RWPE1 (cell line): ENCODE data around the gene FGF21.

Experiments
- CTCF ChIA-PET: fragments of 350-600 bp; sonication (Branson Sonifier 250); formaldehyde crosslinking; extraction: SDS; loops from one replicate; lab custom pipeline; 2021; lab: Yijun Ruan, JAX
- POLR2A ChIA-PET: fragments of 400-600 bp; formaldehyde crosslinking; extraction: SDS; loops from one replicate; lab custom pipeline; 2020; ENCODE audit warnings: antibody characterized with exemption; ENCODE audit not compliant: low non-redundant PET; lab: Yijun Ruan, JAX
- DNase-seq: peaks from one replicate; pipeline ENCODE4 v3.0.0; 2012; ENCODE audit warnings: low spot score
- H3K27ac ChIP-seq: fragments of 450-650 bp; 2 replicates; pipeline ENCODE4 v1.5.1; 2017
- CTCF ChIP-seq: fragments of 450-650 bp; conservative IDR thresholded peaks from 2 replicates; pipeline ENCODE4 v1.5.1; 2017; ENCODE audit warnings: low read depth, mild to moderate bottlenecking

Gene FGF21

GRCh38 chr19:48738557-48739403 is 16.5 kb upstream of the FGF21 start:
- ChIA-PET CTCF (interaction anchor here (0.5 to 1.7 kb wide), 14 partner anchors 18 to 808 kb away, joined by 3 to 8 read pairs (median 3); partner anchors contain the start of genes CA11 and HSD17B14), POLR2A (interaction anchor here (1.4 kb wide), 1 partner anchor 25 kb away, joined by 3 read pairs; no protein-coding TSS in a partner anchor)
- DNase-seq: peak; percentile 96
- peak; percentile 67 for TF ChIP-seq CTCF
- H3K27ac ChIP-seq: peak overlapping the region; percentile 79

GRCh38 chr19:48739404-48740163 is 15.7 kb upstream of the FGF21 start:
- peak overlapping the region; percentile 79 for H3K27ac ChIP-seq
- ChIA-PET CTCF (interaction anchor here (0.5 to 1.7 kb wide), 14 partner anchors 19 to 166 kb away, joined by 3 to 8 read pairs (median 3); partner anchors contain the start of genes CA11 and HSD17B14), POLR2A (interaction anchor here (1.4 kb wide), 1 partner anchor 25 kb away, joined by 3 read pairs; no protein-coding TSS in a partner anchor)
- no peak for TF ChIP-seq CTCF
- DNase-seq: no peak

- peak within 1 kb of the TSS; percentile 80 for H3K27ac ChIP-seq
- ChIA-PET CTCF (interaction anchor here (0.5 to 1.1 kb wide), 3 partner anchors 24 to 98 kb away, joined by 3 to 8 read pairs (median 5); partner anchors contain the start of gene HSD17B14), POLR2A (no interaction called here)
- DNase-seq: no peak
- TF ChIP-seq CTCF: no peak
These were observed 15.0 kb upstream of the FGF21 start, which contains the start of gene RASIP1 for GRCh38 chr19:48740164-48740972. RASIP1 (minus strand) TSS chr19:48740610; CDS start chr19:48740282, 328 bp downstream.

GRCh38 chr19:48741129-48741999 is 14.0 kb upstream of the FGF21 start:
- CTCF ChIA-PET: interaction anchor here (0.5 to 0.7 kb wide), 2 partner anchors 95 to 458 kb away, joined by 3 to 5 read pairs; partner anchors contain the start of gene HSD17B14
- H3K27ac ChIP-seq: peak overlapping the region; percentile 80

More at GRCh38 chr19:48741129-48741999, 14.0 kb upstream of the FGF21 start:
- peak; percentile 84 for DNase-seq
- POLR2A ChIA-PET: no interaction called here
- TF ChIP-seq CTCF: no peak
